CD4-positive, alpha-beta T cell treated with Interleukin-6 at 100 ng/mL for 8 hours (primary cell): ENCODE measurements around the gene MTSS2.

Source experiments
- DNase-seq: peaks from one replicate; pipeline ENCODE4 v3.0.0-alpha.2; 2020; ENCODE audit warnings: mixed read lengths, low spot score

The MTSS2 gene

GRCh38 chr16:70687102-70687511, 1.3 kb upstream of the MTSS2 start:
- DNase-seq, result no peak

GRCh38 chr16:70686376-70687101, 686 bp upstream of the MTSS2 start:
- DNase-seq, result no peak

GRCh38 chr16:70685061-70685937, 554 bp downstream of the MTSS2 start:
- no peak for DNase-seq

- no peak for DNase-seq
These were observed 1.4 kb downstream of the MTSS2 start for GRCh38 chr16:70684146-70685060.

- no peak for DNase-seq
These were observed 2.5 kb downstream of the MTSS2 start for GRCh38 chr16:70683146-70683944.

- DNase-seq, result no peak
These were observed 3.4 kb downstream of the MTSS2 start for GRCh38 chr16:70682239-70683145.

GRCh38 chr16:70681382-70682238, 4.2 kb downstream of the MTSS2 start:
- no peak for DNase-seq

- DNase-seq, result no peak
These were observed 5.1 kb downstream of the MTSS2 start for GRCh38 chr16:70680495-70681381.

GRCh38 chr16:70679671-70680494, 6.0 kb downstream of the MTSS2 start:
- DNase-seq, result no peak

- DNase-seq, result no peak
These were observed 6.8 kb downstream of the MTSS2 start for GRCh38 chr16:70678898-70679670.

GRCh38 chr16:70678121-70678897, 7.5 kb downstream of the MTSS2 start:
- no peak for DNase-seq

- no peak for DNase-seq
These were observed 8.2 kb downstream of the MTSS2 start for GRCh38 chr16:70677499-70678120.

- DNase-seq, result no peak
These were observed 9.0 kb downstream of the MTSS2 start for GRCh38 chr16:70676675-70677498.

GRCh38 chr16:70675851-70676513, 9.9 kb downstream of the MTSS2 start:
- no peak for DNase-seq
